Vagina (tissue), 2 donors: Measurements from ENCODE around the gene ACSL5.

Experiments
- CTCF ChIP-seq, 3 experiments: fragments of 450-650 bp in 2 of 3; fragments of 200-600 bp in 1 of 3; sonication (generic) in 1 of 3; IDR thresholded peaks; one replicate each; pipeline ENCODE4 v1.5.1; 2017 to 2019; ENCODE audit warnings: antibody characterized with exemption in 3 of 3, mild to moderate bottlenecking in 2 of 3, moderate library complexity in 2 of 3
- POLR2A ChIP-seq, 2 donors: fragments of 450-650 bp; IDR thresholded peaks; one replicate each; pipeline ENCODE4 v1.6.1; 2017; ENCODE audit warnings: antibody characterized with exemption in 2 of 2, mild to moderate bottlenecking in 2 of 2, moderate library complexity in 2 of 2

GRCh38 chr10:112394475-112394875, 20.6 kb downstream of the ACSL5 start:
- TF ChIP-seq CTCF (IDR thresholded peaks at IDR 0.05) (no peak), POLR2A (IDR thresholded peaks at IDR 0.05) (no peak)
